Ishikawa (cell line): ENCODE data around the gene SLC10A7.

Experiments
- CEBPB ChIP-seq: IDR thresholded peaks from 2 replicates; pipeline ENCODE4 v1.6.1; 2012
- CREB1 ChIP-seq: IDR thresholded peaks from 2 replicates; pipeline ENCODE4 v1.6.1; 2012; ENCODE audit warnings: low read depth
- EGR1 ChIP-seq: IDR thresholded peaks from 2 replicates; pipeline ENCODE4 v1.6.1; 2012
- EP300 ChIP-seq: IDR thresholded peaks from 2 replicates; pipeline ENCODE4 v1.6.1; 2012; ENCODE audit warnings: borderline replicate concordance
- FOXM1 ChIP-seq: IDR thresholded peaks from 2 replicates; pipeline ENCODE4 v1.6.1; 2012; ENCODE audit warnings: low read depth, borderline replicate concordance
- NFIC ChIP-seq: IDR thresholded peaks from 2 replicates; pipeline ENCODE4 v1.6.1; 2012
- RAD21 ChIP-seq: IDR thresholded peaks from 2 replicates; pipeline ENCODE4 v1.6.1; 2012; ENCODE audit warnings: low read depth
- TAF1 ChIP-seq: IDR thresholded peaks from 2 replicates; pipeline ENCODE4 v1.6.1; 2012; ENCODE audit warnings: low read depth, mild to moderate bottlenecking
- TCF12 ChIP-seq: IDR thresholded peaks from 2 replicates; pipeline ENCODE4 v1.6.1; 2012; ENCODE audit warnings: low read depth
- TEAD4 ChIP-seq: IDR thresholded peaks from 2 replicates; pipeline ENCODE4 v1.6.1; 2012
- YY1 ChIP-seq: IDR thresholded peaks from 2 replicates; pipeline ENCODE4 v1.6.1; 2012; ENCODE audit warnings: low read depth
- ZBTB7A ChIP-seq: IDR thresholded peaks from 2 replicates; pipeline ENCODE4 v1.6.1; 2012; ENCODE audit warnings: low read depth
- TF ChIP-seq, protein P1 (sequence below): IDR thresholded peaks from 2 replicates; pipeline ENCODE4 v1.6.1; 2012; ENCODE audit warnings: low read depth, mild to moderate bottlenecking
- TF ChIP-seq, protein P2 (sequence below): IDR thresholded peaks from 2 replicates; pipeline ENCODE4 v1.6.1; 2012
- TF ChIP-seq, protein P3 (sequence below): IDR thresholded peaks from 2 replicates; pipeline ENCODE4 v1.6.1; 2012

SLC10A7 gene

DNA sequence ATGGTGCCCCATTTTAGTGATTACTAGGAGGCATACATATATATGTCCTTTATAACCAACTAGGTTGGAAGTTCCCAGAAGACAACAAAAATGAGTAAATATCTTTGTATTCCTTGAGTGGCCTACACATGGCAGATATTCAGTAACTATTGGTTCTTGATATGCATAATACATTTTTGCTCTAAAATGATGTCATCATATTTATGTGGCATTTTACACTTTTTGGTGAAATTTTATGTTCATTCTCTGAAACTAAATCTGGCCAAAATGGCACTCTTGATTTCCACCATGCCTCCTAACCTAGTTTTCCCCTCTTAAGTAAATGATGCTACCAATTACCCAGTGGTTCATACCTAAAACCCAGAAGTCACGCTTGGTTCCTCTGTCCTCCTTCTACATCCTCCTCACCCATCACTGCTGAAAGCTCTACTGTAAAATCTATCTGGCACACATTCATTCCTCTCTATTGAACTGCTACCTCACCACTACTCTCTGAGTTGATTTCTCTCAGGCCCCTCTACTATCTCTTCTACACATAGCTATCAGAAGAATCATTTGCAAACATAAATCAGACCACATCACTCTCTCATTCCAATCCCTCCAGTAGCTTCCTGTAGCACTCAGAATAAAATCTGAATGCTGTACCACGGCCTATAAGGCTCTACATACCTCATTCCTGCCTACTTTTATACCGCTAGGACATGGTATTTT is 13.4 kb downstream of the SLC10A7 start:
- TF ChIP-seq CREB1, result no peak

DNA sequence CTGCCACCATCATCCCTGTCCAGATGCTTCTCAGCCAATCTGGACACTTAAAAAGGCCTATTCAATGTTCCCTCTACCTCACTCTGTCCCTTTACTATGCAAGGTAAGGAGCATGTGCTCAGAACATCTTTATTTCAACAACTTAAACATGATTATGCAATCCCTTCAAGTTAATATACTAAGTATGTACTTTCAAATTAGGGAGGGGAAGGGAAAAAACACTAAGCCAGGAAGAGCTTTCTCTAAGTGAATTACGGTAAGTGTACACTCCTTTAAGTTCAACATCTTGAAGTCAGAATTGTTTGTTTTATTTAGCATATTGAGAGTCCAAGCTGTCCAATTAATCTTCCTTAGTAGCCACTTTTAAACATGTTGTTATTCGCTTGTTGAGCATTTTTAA is 14.1 kb downstream of the SLC10A7 start:
- TF ChIP-seq NFIC, result no peak
- TF ChIP-seq, protein P1, sequence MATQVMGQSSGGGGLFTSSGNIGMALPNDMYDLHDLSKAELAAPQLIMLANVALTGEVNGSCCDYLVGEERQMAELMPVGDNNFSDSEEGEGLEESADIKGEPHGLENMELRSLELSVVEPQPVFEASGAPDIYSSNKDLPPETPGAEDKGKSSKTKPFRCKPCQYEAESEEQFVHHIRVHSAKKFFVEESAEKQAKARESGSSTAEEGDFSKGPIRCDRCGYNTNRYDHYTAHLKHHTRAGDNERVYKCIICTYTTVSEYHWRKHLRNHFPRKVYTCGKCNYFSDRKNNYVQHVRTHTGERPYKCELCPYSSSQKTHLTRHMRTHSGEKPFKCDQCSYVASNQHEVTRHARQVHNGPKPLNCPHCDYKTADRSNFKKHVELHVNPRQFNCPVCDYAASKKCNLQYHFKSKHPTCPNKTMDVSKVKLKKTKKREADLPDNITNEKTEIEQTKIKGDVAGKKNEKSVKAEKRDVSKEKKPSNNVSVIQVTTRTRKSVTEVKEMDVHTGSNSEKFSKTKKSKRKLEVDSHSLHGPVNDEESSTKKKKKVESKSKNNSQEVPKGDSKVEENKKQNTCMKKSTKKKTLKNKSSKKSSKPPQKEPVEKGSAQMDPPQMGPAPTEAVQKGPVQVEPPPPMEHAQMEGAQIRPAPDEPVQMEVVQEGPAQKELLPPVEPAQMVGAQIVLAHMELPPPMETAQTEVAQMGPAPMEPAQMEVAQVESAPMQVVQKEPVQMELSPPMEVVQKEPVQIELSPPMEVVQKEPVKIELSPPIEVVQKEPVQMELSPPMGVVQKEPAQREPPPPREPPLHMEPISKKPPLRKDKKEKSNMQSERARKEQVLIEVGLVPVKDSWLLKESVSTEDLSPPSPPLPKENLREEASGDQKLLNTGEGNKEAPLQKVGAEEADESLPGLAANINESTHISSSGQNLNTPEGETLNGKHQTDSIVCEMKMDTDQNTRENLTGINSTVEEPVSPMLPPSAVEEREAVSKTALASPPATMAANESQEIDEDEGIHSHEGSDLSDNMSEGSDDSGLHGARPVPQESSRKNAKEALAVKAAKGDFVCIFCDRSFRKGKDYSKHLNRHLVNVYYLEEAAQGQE, result no peak
- no peak for TF ChIP-seq CREB1
- TF ChIP-seq, protein P2, sequence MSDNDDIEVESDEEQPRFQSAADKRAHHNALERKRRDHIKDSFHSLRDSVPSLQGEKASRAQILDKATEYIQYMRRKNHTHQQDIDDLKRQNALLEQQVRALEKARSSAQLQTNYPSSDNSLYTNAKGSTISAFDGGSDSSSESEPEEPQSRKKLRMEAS, result no peak
- no peak for TF ChIP-seq YY1

DNA sequence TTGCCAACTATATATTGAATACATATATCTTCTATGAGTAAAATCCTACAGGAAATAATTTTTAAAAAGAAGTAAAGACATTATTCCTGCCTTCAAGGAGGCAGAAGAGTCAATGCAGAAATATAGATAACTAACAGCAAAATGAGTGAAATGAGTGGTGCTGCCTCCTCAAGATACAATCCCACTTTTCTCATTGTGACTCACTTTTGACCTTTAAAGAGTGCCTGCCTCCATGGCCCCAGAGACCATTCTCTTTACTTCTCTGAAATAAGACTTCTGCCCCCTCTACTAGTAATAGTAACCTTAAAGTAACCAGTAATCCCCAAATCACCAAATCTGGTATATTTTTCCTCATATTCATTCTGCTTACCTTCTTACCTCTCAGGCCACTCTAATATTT is 15.5 kb downstream of the SLC10A7 start:
- TF ChIP-seq NFIC, result no peak
- TF ChIP-seq, protein P2, result no peak
- no peak for TF ChIP-seq CREB1
- no peak for TF ChIP-seq FOXM1
- TF ChIP-seq ZBTB7A, result no peak
- no peak for TF ChIP-seq YY1
- no peak for TF ChIP-seq RAD21
- TF ChIP-seq, protein P3, sequence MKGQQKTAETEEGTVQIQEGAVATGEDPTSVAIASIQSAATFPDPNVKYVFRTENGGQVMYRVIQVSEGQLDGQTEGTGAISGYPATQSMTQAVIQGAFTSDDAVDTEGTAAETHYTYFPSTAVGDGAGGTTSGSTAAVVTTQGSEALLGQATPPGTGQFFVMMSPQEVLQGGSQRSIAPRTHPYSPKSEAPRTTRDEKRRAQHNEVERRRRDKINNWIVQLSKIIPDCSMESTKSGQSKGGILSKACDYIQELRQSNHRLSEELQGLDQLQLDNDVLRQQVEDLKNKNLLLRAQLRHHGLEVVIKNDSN, result no peak
- no peak for TF ChIP-seq CEBPB
- no peak for TF ChIP-seq EP300
- no peak for TF ChIP-seq TAF1
- TF ChIP-seq, protein P1, result no peak
- no peak for TF ChIP-seq EGR1
- no peak for TF ChIP-seq TCF12
- TF ChIP-seq TEAD4, result no peak

DNA sequence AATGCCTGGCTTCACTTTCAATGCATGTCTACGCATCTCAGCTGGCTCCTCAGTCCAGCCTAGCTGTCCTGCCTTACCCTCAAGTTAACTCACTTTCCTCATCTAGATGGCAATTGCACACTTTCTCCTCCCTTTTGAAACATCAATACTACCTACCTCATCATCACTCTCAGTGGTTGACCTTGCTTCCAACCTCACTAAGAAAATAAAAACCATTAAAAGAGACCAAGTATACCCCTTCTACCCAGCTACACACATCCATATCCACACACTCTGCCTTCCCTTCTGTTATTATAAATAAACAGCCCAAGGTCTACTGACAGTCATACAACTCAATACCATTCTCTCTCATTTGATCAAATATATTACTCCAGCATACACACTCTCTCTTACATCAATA is 21.5 kb downstream of the SLC10A7 start:
- TF ChIP-seq, protein P3, result no peak
- TF ChIP-seq YY1, result no peak
- TF ChIP-seq, protein P1, result no peak
- TF ChIP-seq, protein P2, result no peak
- no peak for TF ChIP-seq EP300
- no peak for TF ChIP-seq EGR1
- TF ChIP-seq ZBTB7A, result no peak
- no peak for TF ChIP-seq NFIC
- TF ChIP-seq FOXM1, result no peak
- TF ChIP-seq CREB1, result no peak

DNA sequence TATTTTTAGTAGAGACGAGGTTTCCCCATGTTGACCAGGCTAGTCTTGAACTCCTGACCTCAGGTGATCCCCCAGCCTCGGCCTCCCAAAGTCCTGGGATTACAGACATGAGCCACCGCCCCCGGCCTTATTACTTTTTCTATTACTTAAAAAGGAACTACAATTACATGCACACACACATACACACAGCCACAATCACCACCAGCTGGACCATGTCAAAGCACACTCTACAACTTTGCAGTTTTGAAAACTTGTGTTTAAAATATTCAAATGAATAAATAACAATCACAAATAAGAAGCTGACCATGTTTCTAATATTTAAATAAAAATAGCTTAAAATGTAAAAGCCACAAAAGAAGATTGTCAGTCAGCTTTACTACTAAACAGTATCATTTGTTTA is 23.4 kb downstream of the SLC10A7 start:
- TF ChIP-seq FOXM1 (no peak), NFIC (no peak), RAD21 (no peak), TEAD4 (no peak), TCF12 (no peak), YY1 (no peak), CEBPB (no peak), EP300 (no peak)
- TF ChIP-seq, protein P1, result no peak
- TF ChIP-seq, protein P3, result no peak
